Activated effector memory CD4-positive, alpha-beta T cell treated with anti-CD3 and anti-CD28 coated beads, Interleukin-2, amount 50 U/mL, for 16 hours (primary cell): Measurements from ENCODE around the gene DAAM2.

Experiments used
- DNase-seq: peaks from one replicate; pipeline ENCODE4 v3.0.0-alpha.2; 2020

The DAAM2 gene

GRCh38 chr6:39791850-39792539 is at the start of gene DAAM2:
TSS of gene DAAM2 (plus strand) at chr6:39792376. CDS start at chr6:39856303, 63,927 bp downstream.
- DNase-seq, result no peak

- no peak for DNase-seq
Measured at GRCh38 chr6:39746795-39747194, 45.4 kb upstream of the DAAM2 start.

- DNase-seq, result no peak
Measured at GRCh38 chr6:39752835-39753724, 39.1 kb upstream of the DAAM2 start.

GRCh38 chr6:39753725-39754045 is 38.5 kb upstream of the DAAM2 start:
- DNase-seq, result no peak

GRCh38 chr6:39754514-39755115 is 37.6 kb upstream of the DAAM2 start:
- no peak for DNase-seq

- DNase-seq, result no peak
Measured at GRCh38 chr6:39755231-39755630, 36.9 kb upstream of the DAAM2 start.

- DNase-seq, result no peak
Measured at GRCh38 chr6:39756582-39756981, 35.6 kb upstream of the DAAM2 start.

GRCh38 chr6:39758905-39759605 is 33.1 kb upstream of the DAAM2 start:
- no peak for DNase-seq

GRCh38 chr6:39760226-39760952 is 31.8 kb upstream of the DAAM2 start:
- no peak for DNase-seq

GRCh38 chr6:39765508-39766065 is 26.6 kb upstream of the DAAM2 start:
- no peak for DNase-seq

- DNase-seq, result no peak
Measured at GRCh38 chr6:39769012-39769411, 23.2 kb upstream of the DAAM2 start.

GRCh38 chr6:39770446-39770845 is 21.7 kb upstream of the DAAM2 start:
- no peak for DNase-seq

GRCh38 chr6:39772559-39773273 is 19.5 kb upstream of the DAAM2 start:
- no peak for DNase-seq

GRCh38 chr6:39773782-39774181 is 18.4 kb upstream of the DAAM2 start:
- no peak for DNase-seq

GRCh38 chr6:39776581-39776980 is 15.6 kb upstream of the DAAM2 start:
- no peak for DNase-seq

GRCh38 chr6:39777218-39777617 is 15.0 kb upstream of the DAAM2 start:
- no peak for DNase-seq

GRCh38 chr6:39777661-39778060 is 14.5 kb upstream of the DAAM2 start:
- no peak for DNase-seq

GRCh38 chr6:39778581-39779255 is 13.5 kb upstream of the DAAM2 start:
- DNase-seq, result no peak

GRCh38 chr6:39785281-39785680 is 6.9 kb upstream of the DAAM2 start:
- no peak for DNase-seq

GRCh38 chr6:39786649-39787048 is 5.5 kb upstream of the DAAM2 start:
- no peak for DNase-seq

- DNase-seq, result no peak
Measured at GRCh38 chr6:39787322-39787721, 4.9 kb upstream of the DAAM2 start.
